Measurements from ENCODE around the gene CHD1.

The CHD1 gene

DNA sequence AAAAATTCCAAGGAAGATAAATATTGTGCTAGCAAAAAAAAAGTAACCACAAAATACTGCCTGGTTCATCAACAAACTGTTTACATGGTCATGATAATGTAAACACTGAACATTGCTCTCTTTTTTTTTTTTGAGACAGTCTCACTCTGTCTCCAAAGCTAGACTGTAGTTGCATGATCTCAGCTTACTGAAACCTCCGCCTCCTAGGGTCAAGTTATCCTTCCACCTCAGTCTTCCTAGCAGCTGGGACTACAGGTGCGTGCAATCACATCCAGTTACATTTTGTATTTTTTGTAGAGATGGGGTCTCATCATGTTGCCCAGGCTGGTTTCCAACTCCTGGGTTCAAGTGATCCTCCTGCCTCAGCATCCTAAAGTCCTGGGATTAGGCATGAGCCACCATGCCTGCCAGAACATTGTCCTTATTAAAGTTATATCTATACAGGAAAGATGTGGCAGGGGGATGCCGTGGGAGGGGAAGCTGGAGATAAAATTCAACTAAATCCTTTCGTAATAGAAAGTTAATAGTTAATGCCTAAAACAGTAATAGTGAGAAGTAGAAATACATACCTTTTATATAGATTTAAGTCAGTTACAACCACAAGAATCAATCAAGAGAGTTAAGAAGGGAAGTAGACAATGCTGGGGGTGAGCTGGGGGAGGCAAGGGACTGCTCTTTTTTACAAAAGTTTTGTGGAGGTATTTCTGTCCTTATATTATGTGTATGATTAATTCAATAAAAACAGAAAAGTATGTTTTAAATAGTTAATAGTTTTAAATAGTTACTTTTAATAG lies 103.0 kb downstream of the CHD1 start:
- no peak for DNase-seq

GRCh38 chr5:98816582-98817222 lies 112.1 kb downstream of the CHD1 start:
- DNase-seq = no peak

DNA sequence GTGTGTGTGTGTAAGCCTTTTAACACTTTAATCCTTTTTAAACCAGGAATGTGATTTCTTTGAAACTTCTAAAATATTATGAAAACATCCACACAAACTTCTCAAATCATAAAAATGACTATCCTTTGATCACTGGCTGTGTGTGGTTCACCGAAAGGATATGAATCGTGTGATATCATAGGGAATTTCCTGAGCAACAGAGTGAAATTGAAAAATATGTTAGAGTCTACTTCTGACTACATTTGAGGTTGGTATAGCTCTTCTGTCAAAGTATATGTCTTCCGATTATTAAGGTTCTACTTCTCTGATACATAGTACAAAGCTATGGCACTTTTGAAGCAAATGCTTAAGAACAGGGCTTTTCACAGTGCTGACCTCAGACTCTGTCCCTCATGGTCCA lies 115.1 kb downstream of the CHD1 start:
- no peak for DNase-seq

GRCh38 chr5:98810206-98810605 lies 118.6 kb downstream of the CHD1 start:
- DNase-seq = no peak

DNA sequence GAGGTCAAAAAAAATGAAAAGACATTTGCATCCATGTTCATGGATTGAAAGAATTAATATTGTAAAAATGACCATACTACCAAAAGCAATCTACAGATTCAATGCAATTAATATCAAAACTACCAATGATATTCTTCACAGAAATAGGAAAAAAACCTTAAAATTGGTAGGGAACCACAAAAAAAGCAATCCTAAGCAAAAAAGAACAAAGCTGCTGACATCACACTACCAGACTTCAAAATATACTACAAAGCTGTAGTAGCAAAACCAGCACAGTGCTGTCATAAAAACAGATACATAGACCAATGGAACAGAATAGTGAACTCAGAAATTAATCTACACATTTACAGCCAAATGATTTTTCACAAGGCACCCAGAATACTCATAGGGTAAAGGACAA lies 121.0 kb downstream of the CHD1 start:
- no peak for DNase-seq

GRCh38 chr5:98805070-98805469 lies 123.7 kb downstream of the CHD1 start:
- no peak for DNase-seq

GRCh38 chr5:98804066-98804465 lies 124.7 kb downstream of the CHD1 start:
- no peak for DNase-seq

Measured in anterior cingulate cortex (tissue), 58 donors.